ENCODE results near the gene ATXN3L. TPM values are rescaled to one million over a fixed set of nuclear protein-coding genes. Genes with fewer than 3 reads are reported as not detected.
"Not testable (repeated sequence)": the region's sequence is repeated elsewhere in the genome, so short reads cannot be mapped to it uniquely, and the experiment has no call there.

ATXN3L gene
- total and polyA plus RNA-seq, 7 donors = not detected

GRCh38 chrX:13311560-13311959 is 8.3 kb downstream of the ATXN3L start:
- no peak for DNase-seq
- no peak for TF ChIP-seq EP300 (IDR thresholded peaks at IDR 0.05)
- TF ChIP-seq POLR2AphosphoS5 (IDR thresholded peaks at IDR 0.05) = no peak
- TF ChIP-seq POLR2A (IDR thresholded peaks at IDR 0.05) = no peak
- TF ChIP-seq, protein P1, sequence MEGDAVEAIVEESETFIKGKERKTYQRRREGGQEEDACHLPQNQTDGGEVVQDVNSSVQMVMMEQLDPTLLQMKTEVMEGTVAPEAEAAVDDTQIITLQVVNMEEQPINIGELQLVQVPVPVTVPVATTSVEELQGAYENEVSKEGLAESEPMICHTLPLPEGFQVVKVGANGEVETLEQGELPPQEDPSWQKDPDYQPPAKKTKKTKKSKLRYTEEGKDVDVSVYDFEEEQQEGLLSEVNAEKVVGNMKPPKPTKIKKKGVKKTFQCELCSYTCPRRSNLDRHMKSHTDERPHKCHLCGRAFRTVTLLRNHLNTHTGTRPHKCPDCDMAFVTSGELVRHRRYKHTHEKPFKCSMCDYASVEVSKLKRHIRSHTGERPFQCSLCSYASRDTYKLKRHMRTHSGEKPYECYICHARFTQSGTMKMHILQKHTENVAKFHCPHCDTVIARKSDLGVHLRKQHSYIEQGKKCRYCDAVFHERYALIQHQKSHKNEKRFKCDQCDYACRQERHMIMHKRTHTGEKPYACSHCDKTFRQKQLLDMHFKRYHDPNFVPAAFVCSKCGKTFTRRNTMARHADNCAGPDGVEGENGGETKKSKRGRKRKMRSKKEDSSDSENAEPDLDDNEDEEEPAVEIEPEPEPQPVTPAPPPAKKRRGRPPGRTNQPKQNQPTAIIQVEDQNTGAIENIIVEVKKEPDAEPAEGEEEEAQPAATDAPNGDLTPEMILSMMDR (IDR thresholded peaks at IDR 0.05) = no peak
- Histone ChIP-seq H3K36me3 (no peaks in the 10 kb centered on the region), H3K4me1 (no peaks in the 10 kb centered on the region), H3K27ac (no peak overlapping the region), H3K27me3 (no peaks in the 10 kb centered on the region), H3K4me3 (no peak overlapping the region), H3K9me3 (no peaks in the 10 kb centered on the region)
- 93 to 95% methylated on average over 6 of the region's 6 CpGs for WGBS, 2 donors
- intact Hi-C loops (cut with DNase I) = no loop called here

DNA sequence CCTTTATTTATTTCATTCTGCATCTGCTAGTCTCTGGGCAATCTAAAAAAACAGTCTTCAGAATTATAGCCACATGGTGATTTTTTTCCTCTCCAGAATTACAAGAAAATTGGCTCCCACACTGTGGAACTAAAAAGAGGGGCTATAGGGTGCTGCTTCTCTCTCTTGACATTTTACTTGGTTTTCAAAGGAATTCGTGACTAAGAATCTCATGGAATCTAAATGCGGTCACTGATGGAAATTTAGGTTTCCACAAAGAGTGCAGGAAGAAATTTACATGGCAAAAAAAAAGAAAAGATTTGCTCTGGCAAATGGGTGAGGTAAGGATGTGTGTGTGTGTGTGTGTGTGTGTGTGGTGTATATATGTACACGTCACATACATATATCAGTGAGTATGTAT is 10.2 kb downstream of the ATXN3L start:
- H3K4me3 ChIP-seq = no peak overlapping the region
- DNase-seq = no peak
- 93 to 97% methylated on average over 3 of the region's 3 CpGs for WGBS, 2 donors
- intact Hi-C loops (cut with DNase I) = no loop called here
- H3K27me3 ChIP-seq = no peaks in the 10 kb centered on the region
- no peaks in the 10 kb centered on the region for H3K4me1 ChIP-seq
- TF ChIP-seq EP300 (IDR thresholded peaks at IDR 0.05) = no peak
- TF ChIP-seq, protein P1 (IDR thresholded peaks at IDR 0.05) = no peak
- H3K9me3 ChIP-seq = no peaks in the 10 kb centered on the region
- H3K27ac ChIP-seq = no peak overlapping the region
- H3K36me3 ChIP-seq = no peaks in the 10 kb centered on the region

- intact Hi-C loops (cut with DNase I) = no loop called here
- TF ChIP-seq, protein P1 (IDR thresholded peaks at IDR 0.05) = no peak
- no peak for TF ChIP-seq EP300 (IDR thresholded peaks at IDR 0.05)
- TF ChIP-seq POLR2A (IDR thresholded peaks at IDR 0.05) = no peak
- TF ChIP-seq POLR2AphosphoS5 (IDR thresholded peaks at IDR 0.05) = no peak
- H3K4me3 ChIP-seq = no peak overlapping the region
- WGBS, 2 donors = 91 to 93% methylated on average over 2 of the region's 2 CpGs
- no peak overlapping the region for H3K27ac ChIP-seq
- no peaks in the 10 kb centered on the region for H3K4me1 ChIP-seq
- H3K36me3 ChIP-seq = no peaks in the 10 kb centered on the region
- DNase-seq = no peak
- H3K9me3 ChIP-seq = no peaks in the 10 kb centered on the region
- H3K27me3 ChIP-seq = no peaks in the 10 kb centered on the region
Measured at GRCh38 chrX:13307041-13307440, 12.8 kb downstream of the ATXN3L start.

GRCh38 chrX:13305108-13305507 is 14.7 kb downstream of the ATXN3L start:
- no peaks in the 10 kb centered on the region for H3K9me3 ChIP-seq
- no peak overlapping the region for H3K4me3 ChIP-seq
- H3K27ac ChIP-seq = no peak overlapping the region
- H3K36me3 ChIP-seq = no peaks in the 10 kb centered on the region
- intact Hi-C loops (cut with DNase I) = no loop called here
- no peaks in the 10 kb centered on the region for H3K27me3 ChIP-seq
- 81 to 97% methylated on average over 2 of the region's 2 CpGs for WGBS, 2 donors
- TF ChIP-seq POLR2AphosphoS5 (IDR thresholded peaks at IDR 0.05) (no peak), EP300 (IDR thresholded peaks at IDR 0.05) (no peak), POLR2A (IDR thresholded peaks at IDR 0.05) (no peak)
- TF ChIP-seq, protein P1 (IDR thresholded peaks at IDR 0.05) = no peak
- no peak for DNase-seq
- H3K4me1 ChIP-seq = no peaks in the 10 kb centered on the region

- no peaks in the 10 kb centered on the region for H3K36me3 ChIP-seq
- 92 to 95% methylated on average over 3 of the region's 3 CpGs for WGBS, 2 donors
- H3K9me3 ChIP-seq = no peaks in the 10 kb centered on the region
- intact Hi-C loops (cut with DNase I) = no loop called here
- DNase-seq = no peak
- no peak overlapping the region for H3K27ac ChIP-seq
- H3K4me3 ChIP-seq = no peak overlapping the region
- no peaks in the 10 kb centered on the region for H3K4me1 ChIP-seq
- TF ChIP-seq, protein P1 (IDR thresholded peaks at IDR 0.05) = no peak
- TF ChIP-seq POLR2A (IDR thresholded peaks at IDR 0.05) = no peak
- TF ChIP-seq EP300 (IDR thresholded peaks at IDR 0.05) = no peak
- no peak for TF ChIP-seq POLR2AphosphoS5 (IDR thresholded peaks at IDR 0.05)
- no peaks in the 10 kb centered on the region for H3K27me3 ChIP-seq
Measured at GRCh38 chrX:13304052-13304451, 15.8 kb downstream of the ATXN3L start.

DNA sequence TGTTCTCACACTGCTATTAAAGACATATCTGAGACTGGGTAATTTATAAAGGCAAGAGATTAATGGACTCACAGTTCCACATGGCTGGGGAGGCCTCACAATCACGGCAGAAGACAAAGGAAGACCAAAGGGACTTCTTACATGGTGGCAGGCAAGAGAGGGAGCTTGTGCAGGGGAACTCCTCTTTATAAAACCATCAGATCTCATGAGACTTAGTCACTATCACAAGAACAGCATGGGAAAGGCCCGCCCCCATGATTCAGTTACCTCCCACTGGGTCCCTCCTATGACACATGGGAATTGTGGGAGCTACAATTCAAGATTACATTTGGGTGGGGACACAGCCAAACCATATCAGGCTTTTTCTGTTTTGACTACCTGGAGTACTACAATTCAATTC is 16.6 kb downstream of the ATXN3L start:
- H3K27ac ChIP-seq; H3K4me3 ChIP-seq; DNase-seq; H3K9me3 ChIP-seq; H3K27me3 ChIP-seq; H3K36me3 ChIP-seq; H3K4me1 ChIP-seq; intact Hi-C loops (cut with DNase I): not testable (repeated sequence)
- 94 to 95% methylated on average over 2 of the region's 2 CpGs for WGBS, 2 donors

Data from sigmoid colon (tissue), 7 donors.